Measurements from ENCODE around the gene FAM120B. TPM values are rescaled to one million over a fixed set of nuclear protein-coding genes. Genes with fewer than 3 reads are reported as not detected.

The FAM120B gene
- total and polyA plus RNA-seq, 2 experiments from 2014 or later, result 7.2 to 16.7 TPM

DNA sequence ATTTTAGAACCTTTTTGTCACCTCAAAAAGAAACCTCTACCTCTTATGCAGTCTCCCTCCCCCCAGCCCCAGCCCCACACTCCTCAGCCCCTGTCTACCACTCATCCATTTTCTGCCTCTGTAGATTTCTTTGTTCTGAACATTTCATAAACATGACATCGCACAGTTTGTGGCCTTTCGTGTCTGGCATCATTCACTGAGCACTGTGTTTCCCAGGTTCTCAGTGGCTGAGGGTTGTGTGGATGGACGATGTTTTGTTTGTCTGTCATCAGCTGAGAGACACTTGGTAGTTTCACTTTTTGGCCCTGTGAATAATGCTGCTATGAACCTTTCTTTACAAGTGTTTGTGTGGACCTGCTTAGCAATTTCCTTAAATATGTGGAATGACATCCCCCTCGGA lies 64.5 kb downstream of the FAM120B start:
- ATAC-seq (no peak), DNase-seq (ENCODE audit: low spot score) (no peak)
- Histone ChIP-seq H3K4me3 (no peak overlapping the region), H3K27ac (ENCODE audit: low read depth) (no peak overlapping the region), H3F3A (replicated peaks; ENCODE audit: low read depth) (no peaks in the 10 kb centered on the region), H3K4me2 (no peak overlapping the region), H3K4me1 (ENCODE audit: insufficient read depth) (peaks cover 4% of the 10 kb centered on the region; the same call in 1 of the 2 replicates), H3K9me2 (ENCODE audit: insufficient read depth) (no peaks in the 10 kb centered on the region), H4K20me1 (replicated peaks; ENCODE audit: insufficient read depth) (no peaks in the 10 kb centered on the region), H3K27me3 (ENCODE audit: insufficient read depth) (no peaks in the 10 kb centered on the region), H3K36me3 (ENCODE audit: insufficient read depth) (no peaks in the 10 kb centered on the region), H2AFZ (no peak overlapping the region), H3K79me2 (replicated peaks; ENCODE audit: insufficient read depth) (no peaks in the 10 kb centered on the region)
- H3K27me3 Mint-ChIP-seq (ENCODE audit: insufficient read depth, low read depth, poor library complexity), result peaks cover 4% of the 10 kb centered on the region
- H3K4me3 Mint-ChIP-seq, result no peak overlapping the region
- no peak for TF ChIP-seq STAT1 (IDR thresholded peaks at IDR 0.05; ENCODE audit: unreplicated experiment)
- TF ChIP-seq EZH2 (IDR thresholded peaks at IDR 0.05; ENCODE audit: low read depth, unreplicated experiment), result no peak
- TF ChIP-seq, protein P1, sequence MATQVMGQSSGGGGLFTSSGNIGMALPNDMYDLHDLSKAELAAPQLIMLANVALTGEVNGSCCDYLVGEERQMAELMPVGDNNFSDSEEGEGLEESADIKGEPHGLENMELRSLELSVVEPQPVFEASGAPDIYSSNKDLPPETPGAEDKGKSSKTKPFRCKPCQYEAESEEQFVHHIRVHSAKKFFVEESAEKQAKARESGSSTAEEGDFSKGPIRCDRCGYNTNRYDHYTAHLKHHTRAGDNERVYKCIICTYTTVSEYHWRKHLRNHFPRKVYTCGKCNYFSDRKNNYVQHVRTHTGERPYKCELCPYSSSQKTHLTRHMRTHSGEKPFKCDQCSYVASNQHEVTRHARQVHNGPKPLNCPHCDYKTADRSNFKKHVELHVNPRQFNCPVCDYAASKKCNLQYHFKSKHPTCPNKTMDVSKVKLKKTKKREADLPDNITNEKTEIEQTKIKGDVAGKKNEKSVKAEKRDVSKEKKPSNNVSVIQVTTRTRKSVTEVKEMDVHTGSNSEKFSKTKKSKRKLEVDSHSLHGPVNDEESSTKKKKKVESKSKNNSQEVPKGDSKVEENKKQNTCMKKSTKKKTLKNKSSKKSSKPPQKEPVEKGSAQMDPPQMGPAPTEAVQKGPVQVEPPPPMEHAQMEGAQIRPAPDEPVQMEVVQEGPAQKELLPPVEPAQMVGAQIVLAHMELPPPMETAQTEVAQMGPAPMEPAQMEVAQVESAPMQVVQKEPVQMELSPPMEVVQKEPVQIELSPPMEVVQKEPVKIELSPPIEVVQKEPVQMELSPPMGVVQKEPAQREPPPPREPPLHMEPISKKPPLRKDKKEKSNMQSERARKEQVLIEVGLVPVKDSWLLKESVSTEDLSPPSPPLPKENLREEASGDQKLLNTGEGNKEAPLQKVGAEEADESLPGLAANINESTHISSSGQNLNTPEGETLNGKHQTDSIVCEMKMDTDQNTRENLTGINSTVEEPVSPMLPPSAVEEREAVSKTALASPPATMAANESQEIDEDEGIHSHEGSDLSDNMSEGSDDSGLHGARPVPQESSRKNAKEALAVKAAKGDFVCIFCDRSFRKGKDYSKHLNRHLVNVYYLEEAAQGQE (IDR thresholded peaks at IDR 0.05; ENCODE audit: unreplicated experiment), result no peak
- TF ChIP-seq JUNB (IDR thresholded peaks at IDR 0.05; ENCODE audit: unreplicated experiment), result no peak
- TF ChIP-seq CREB1 (CRISPR knock-in tag; IDR thresholded peaks at IDR 0.05; ENCODE audit: low read depth), result no peak
- no peak for TF ChIP-seq ZNF114 (CRISPR knock-in tag; IDR thresholded peaks at IDR 0.05)
- TF ChIP-seq, protein P2, sequence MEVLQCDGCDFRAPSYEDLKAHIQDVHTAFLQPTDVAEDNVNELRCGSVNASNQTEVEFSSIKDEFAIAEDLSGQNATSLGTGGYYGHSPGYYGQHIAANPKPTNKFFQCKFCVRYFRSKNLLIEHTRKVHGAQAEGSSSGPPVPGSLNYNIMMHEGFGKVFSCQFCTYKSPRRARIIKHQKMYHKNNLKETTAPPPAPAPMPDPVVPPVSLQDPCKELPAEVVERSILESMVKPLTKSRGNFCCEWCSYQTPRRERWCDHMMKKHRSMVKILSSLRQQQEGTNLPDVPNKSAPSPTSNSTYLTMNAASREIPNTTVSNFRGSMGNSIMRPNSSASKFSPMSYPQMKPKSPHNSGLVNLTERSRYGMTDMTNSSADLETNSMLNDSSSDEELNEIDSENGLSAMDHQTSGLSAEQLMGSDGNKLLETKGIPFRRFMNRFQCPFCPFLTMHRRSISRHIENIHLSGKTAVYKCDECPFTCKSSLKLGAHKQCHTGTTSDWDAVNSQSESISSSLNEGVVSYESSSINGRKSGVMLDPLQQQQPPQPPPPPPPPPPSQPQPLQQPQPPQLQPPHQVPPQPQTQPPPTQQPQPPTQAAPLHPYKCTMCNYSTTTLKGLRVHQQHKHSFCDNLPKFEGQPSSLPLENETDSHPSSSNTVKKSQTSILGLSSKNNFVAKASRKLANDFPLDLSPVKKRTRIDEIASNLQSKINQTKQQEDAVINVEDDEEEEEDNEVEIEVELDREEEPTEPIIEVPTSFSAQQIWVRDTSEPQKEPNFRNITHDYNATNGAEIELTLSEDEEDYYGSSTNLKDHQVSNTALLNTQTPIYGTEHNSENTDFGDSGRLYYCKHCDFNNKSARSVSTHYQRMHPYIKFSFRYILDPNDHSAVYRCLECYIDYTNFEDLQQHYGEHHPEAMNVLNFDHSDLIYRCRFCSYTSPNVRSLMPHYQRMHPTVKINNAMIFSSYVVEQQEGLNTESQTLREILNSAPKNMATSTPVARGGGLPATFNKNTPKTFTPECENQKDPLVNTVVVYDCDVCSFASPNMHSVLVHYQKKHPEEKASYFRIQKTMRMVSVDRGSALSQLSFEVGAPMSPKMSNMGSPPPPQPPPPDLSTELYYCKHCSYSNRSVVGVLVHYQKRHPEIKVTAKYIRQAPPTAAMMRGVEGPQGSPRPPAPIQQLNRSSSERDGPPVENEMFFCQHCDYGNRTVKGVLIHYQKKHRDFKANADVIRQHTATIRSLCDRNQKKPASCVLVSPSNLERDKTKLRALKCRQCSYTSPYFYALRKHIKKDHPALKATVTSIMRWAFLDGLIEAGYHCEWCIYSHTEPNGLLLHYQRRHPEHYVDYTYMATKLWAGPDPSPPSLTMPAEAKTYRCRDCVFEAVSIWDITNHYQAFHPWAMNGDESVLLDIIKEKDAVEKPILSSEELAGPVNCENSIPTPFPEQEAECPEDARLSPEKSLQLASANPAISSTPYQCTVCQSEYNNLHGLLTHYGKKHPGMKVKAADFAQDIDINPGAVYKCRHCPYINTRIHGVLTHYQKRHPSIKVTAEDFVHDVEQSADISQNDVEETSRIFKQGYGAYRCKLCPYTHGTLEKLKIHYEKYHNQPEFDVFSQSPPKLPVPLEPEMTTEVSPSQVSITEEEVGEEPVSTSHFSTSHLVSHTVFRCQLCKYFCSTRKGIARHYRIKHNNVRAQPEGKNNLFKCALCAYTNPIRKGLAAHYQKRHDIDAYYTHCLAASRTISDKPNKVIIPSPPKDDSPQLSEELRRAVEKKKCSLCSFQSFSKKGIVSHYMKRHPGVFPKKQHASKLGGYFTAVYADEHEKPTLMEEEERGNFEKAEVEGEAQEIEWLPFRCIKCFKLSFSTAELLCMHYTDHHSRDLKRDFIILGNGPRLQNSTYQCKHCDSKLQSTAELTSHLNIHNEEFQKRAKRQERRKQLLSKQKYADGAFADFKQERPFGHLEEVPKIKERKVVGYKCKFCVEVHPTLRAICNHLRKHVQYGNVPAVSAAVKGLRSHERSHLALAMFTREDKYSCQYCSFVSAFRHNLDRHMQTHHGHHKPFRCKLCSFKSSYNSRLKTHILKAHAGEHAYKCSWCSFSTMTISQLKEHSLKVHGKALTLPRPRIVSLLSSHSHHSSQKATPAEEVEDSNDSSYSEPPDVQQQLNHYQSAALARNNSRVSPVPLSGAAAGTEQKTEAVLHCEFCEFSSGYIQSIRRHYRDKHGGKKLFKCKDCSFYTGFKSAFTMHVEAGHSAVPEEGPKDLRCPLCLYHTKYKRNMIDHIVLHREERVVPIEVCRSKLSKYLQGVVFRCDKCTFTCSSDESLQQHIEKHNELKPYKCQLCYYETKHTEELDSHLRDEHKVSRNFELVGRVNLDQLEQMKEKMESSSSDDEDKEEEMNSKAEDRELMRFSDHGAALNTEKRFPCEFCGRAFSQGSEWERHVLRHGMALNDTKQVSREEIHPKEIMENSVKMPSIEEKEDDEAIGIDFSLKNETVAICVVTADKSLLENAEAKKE (CRISPR knock-in tag; IDR thresholded peaks at IDR 0.05), result no peak
- TF ChIP-seq, protein P3, sequence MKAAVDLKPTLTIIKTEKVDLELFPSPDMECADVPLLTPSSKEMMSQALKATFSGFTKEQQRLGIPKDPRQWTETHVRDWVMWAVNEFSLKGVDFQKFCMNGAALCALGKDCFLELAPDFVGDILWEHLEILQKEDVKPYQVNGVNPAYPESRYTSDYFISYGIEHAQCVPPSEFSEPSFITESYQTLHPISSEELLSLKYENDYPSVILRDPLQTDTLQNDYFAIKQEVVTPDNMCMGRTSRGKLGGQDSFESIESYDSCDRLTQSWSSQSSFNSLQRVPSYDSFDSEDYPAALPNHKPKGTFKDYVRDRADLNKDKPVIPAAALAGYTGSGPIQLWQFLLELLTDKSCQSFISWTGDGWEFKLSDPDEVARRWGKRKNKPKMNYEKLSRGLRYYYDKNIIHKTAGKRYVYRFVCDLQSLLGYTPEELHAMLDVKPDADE (IDR thresholded peaks at IDR 0.05), result no peak
- TF ChIP-seq ZNF331 (CRISPR knock-in tag; IDR thresholded peaks at IDR 0.05; ENCODE audit: low read depth), result no peak
- no peak for TF ChIP-seq NANOG (IDR thresholded peaks at IDR 0.05; ENCODE audit: borderline replicate concordance)
- TF ChIP-seq EZH2phosphoT487 (IDR thresholded peaks at IDR 0.05; ENCODE audit: unreplicated experiment), result no peak
- H3K27ac Mint-ChIP-seq, result no peak overlapping the region
- H3K36me3 Mint-ChIP-seq (ENCODE audit: low read depth), result no peaks in the 10 kb centered on the region; the same call in 2 of the 3 replicates
- no peaks in the 10 kb centered on the region for H3K9me3 Mint-ChIP-seq
- peaks cover 22% of the 10 kb centered on the region for H3K4me1 Mint-ChIP-seq

Data from GM23338 (cell line).